IPS-18c (cell line): ENCODE measurements around the gene TIMP1.

Source experiments
- H3K4me3 ChIP-seq: 2 replicates; pipeline ENCODE4 v1.7.0; 2013; ENCODE audit warnings: low read depth, mild to moderate bottlenecking, low read length, moderate library complexity; ENCODE audit not compliant: insufficient read depth
- H3K9me3 ChIP-seq: one replicate; pipeline ENCODE4 v1.6.1; 2013; ENCODE audit warnings: mild to moderate bottlenecking, low read length, moderate library complexity; ENCODE audit not compliant: control insufficient read depth, insufficient read depth

Gene TIMP1

DNA sequence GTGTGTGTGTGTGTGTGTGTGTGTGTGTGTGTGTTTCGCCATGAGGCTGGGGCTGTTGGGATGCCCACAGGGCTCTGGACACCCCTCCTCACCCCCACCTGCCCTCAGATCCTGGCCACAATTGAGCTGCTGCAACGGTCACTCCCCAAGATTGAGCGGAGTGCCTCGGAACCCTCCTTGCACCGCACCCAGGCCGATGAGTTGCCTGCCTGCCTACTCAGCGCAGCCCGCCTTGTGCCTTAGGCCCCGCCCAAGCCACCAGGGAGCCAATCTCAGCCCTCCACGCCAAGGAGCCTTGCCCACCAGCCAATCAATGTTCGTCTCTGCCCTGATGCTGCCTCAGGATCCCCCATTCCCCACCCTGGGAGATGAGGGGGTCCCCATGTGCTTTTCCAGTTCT is 11.0 kb upstream of the TIMP1 start:
- Histone ChIP-seq H3K9me3 (peaks cover 24% of the 10 kb centered on the region), H3K4me3 (no peak overlapping the region)

DNA sequence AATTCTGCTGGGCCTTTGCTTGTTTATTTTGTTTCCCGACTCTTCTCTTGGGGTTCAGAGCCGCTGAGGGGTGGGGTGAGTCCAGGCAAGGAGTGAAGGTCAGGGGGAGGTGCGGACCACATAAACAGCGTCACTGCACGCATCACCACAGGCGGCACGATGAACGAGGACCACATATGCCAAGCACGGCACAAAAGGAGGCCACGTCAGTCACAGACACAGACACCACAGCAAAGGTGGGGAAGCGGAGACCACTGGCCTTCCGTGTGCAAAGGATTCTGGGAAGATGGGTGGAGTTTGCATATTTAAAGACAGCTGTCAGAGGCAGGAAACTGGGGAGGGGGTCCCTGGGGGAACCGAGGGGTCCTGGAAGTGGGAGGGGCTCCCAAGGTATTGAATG is 10.3 kb upstream of the TIMP1 start:
- Histone ChIP-seq H3K4me3 (no peak overlapping the region), H3K9me3 (peaks cover 26% of the 10 kb centered on the region)

DNA sequence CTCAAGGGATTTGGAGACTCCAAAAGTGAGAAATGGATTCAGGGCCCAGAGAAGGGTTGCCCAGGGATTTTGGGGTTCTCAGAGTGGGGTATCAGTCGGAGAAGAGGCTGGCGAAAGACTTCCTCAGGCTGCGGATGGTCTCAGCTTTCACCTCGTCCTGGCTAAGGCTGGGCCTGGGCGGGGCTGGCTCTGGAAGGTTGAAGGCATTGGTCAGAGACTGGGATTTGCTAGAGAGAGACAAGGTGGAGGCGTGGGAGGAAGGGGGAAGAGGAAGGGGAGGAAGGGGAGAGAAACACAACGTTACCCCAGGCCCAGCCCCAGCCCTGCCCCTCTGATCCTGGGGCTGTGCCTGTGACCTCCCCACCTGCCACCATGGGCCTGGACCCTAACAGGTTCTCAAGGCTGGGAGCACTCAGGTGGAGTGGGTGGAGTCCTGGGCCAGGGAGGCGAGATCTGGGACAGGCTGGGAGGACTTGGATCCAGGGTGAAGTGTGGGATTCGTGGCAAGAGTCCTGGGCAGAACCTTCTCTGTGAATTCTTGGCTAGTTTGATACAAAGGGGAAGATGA is 9.4 kb upstream of the TIMP1 start:
- Histone ChIP-seq H3K9me3 (peaks cover 26% of the 10 kb centered on the region), H3K4me3 (peak overlapping the region; percentile 56; the same call in 1 of the 2 replicates)

DNA sequence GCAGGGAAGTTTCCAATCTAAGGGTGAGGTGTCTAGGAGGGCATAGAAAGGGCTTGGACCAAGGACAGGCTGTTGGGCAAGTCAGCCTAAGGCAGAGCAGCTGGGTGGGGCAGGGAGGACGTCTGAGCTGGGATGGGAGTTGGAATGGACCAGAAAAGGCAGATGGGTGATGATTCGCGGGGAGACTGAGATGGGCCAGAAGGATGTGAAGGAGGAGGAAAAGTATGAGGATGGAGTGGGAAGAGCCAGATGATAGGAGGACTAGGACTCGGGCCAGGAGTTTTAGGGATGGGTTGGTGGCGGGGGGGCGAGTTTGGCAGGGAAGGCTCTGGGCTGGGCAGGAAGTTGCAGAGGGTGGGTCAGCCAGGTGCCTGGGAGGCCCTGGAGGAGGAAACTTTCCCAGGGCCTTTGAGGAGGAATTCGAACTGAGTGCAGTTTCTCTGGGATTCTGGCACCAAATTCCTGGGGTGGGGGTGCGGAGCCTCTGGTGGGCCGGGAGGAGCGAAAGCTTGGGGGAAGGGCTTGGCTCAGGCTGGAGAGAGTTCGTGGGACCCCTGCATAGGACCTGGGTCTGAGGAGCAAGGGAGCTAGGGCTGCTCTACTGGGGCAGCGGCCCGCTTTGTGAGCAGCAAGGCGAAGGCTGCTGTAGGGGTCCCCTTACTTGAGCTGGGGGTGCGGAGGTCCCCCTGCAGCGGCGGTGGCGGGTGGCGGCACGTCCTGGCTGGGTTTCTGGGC is 8.7 kb upstream of the TIMP1 start:
- Histone ChIP-seq H3K4me3 (peak overlapping the region; percentile 56), H3K9me3 (peaks cover 26% of the 10 kb centered on the region)

DNA sequence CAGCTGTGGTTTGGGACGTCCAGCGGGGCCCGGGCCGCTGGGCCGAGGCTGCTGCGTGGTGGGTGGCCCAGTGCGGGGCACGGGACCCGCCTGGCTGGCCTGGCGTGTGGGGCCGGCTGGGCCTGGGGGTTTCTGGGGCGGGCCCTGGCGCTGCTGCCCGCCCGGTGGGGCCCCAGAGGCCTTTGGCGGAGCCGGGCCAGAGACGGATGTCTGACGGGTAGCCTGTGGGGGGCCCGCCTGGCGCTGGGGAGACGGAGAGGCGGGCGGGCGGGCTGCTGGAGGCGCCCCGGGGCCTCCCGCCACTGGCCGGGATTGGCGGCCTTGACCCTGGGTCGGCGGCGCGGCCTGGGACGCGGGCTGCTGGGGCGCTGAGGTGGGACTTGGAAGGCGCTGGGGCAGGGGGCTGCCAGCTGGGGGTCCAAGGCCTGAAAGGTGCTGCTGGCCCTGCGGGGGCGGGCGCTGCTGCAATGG is 8.1 kb upstream of the TIMP1 start:
- H3K4me3 ChIP-seq: peak overlapping the region; percentile 56; the same call in 1 of the 2 replicates
- peaks cover 24% of the 10 kb centered on the region for H3K9me3 ChIP-seq

DNA sequence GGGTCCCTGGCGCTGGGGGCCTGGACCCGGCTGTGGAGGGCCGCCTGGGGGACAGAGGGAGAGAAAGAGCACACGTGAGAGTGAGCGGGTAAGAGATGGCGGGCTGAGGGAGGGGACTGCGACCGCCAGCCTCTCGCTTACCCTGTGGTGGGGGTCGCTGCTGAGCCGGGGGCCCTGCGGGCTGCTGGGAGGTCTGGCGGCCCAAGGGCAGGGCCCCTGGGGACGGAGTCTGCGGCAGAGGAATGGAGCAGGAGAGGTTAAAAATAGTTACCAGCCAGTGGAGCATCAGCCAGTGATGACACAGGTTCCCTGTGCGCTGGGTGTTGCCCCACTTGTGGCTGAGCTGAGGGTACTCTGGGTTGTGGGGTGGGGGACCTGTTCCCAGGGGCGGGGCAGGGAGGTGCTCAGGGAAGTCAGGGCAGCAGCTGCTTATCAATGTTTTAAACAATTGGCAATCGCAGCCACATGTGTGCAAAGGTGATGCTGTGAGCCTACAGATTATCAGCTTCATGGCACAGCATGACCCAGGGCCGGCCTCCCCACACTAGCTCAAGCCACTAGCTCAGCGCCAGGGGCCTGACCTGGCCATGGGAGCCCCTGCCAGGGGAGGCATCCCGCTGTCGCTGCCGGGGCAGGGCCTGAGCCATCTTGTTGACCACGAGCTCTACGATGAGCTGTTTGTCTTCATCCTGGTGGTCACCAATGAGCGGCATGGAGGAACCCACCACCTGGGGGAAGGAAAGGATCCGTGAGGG is 7.5 kb upstream of the TIMP1 start:
- H3K4me3 ChIP-seq: peak overlapping the region; percentile 56

DNA sequence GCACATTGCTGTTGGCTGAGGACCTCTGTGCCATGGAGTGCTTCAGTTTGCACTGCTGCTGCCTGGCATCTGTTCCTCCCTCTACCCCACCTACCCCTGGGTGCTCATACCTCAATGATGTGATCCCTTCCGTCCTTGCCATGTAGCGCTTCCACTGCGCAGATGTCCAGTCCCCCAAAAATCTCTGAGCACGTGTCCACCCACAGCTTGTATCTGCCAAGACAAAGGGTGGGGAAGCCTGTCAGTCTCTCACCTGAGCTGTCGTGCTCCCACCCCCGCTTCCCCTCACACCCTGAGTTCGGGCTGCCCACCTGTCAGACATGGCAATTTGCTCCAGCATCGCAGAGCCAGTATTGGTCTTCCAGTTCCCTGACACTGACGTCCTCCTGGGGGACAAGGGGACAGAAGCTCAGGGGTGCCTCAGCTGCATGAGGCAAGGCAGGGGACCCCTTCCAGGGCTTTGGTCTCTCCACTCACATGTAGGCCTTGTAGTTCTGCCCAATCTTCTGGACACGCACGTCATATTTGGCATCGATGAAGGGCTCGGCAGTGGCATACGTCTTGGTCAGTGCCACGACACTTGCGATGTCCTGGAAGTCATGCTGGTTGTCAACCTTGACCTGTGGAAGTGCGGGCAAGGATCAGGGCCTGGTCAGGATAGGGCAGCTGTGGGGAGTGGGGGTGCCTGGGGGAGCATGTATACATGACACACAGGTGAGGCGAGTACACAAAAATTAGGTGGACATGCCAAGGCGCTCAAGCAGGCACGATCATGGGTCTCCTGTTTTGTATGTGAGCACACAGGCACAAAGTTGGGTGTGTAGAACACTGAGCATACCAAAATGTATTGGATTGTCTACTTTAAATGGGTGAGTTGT is 6.0 kb upstream of the TIMP1 start:
- H3K4me3 ChIP-seq: no peak overlapping the region
- peaks cover 19% of the 10 kb centered on the region for H3K9me3 ChIP-seq

More for the DNA sequence above, 7.5 kb upstream of the TIMP1 start:
- H3K9me3 ChIP-seq: peaks cover 24% of the 10 kb centered on the region

DNA sequence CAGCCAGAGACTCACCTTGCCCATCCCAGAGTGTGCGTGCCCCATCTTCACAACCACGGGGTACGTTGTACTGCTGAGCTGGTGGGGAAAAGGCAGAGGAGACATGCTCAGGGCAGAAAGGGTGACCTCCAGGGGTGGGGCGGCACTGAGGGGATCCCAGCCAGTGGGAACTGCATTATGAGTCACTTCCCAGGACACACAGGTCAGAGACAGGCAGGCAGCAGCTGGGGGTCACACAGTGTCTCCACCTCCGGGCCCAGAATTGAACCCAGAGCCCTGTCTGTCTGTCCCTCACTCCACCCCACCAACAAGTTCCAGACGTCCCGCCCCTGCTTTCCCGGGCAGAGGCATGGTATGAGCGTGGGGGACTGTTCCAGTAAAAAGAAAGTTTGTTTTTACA is 4.8 kb upstream of the TIMP1 start:
- no peak overlapping the region for H3K4me3 ChIP-seq
- H3K9me3 ChIP-seq: peaks cover 13% of the 10 kb centered on the region

DNA sequence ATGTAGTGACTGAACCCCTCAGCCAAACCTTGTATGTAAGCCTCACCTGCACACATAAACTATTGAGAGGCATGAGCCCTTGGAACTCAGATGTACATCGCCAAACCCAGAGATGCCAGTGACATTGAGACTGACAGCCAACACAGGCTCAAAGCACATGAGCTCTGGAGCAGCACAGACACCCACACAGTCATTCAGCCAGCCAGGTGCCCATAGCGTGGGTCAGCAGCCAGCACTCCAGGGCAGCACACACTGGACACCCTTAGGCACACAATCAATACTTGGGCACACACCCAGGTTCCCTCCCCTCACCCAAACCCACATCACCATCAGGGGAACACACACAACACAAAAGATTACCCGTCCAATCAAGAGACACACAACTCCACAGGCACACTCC is 4.3 kb upstream of the TIMP1 start:
- no peak overlapping the region for H3K4me3 ChIP-seq
- H3K9me3 ChIP-seq: peaks cover 12% of the 10 kb centered on the region

DNA sequence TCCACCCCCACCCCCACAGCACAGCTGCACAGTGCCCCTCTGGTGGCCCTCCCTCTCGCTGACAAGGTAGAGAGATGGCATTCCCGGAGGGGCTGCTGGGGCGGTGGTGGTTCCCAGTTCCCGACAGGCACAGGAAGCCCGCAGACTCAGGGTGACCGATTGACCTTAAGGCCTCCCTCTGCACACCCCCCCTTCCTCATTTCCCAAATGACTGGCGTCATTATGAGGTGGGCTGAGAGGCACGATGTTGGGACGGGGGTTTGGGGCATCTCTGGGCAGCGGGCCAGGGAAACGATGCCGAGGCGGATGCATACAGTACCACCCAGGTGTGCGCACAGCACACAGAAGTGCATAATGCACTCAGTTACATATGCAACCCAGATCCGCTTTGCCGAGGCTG is 3.5 kb upstream of the TIMP1 start:
- H3K4me3 ChIP-seq: no peak overlapping the region
- H3K9me3 ChIP-seq: peaks cover 12% of the 10 kb centered on the region

DNA sequence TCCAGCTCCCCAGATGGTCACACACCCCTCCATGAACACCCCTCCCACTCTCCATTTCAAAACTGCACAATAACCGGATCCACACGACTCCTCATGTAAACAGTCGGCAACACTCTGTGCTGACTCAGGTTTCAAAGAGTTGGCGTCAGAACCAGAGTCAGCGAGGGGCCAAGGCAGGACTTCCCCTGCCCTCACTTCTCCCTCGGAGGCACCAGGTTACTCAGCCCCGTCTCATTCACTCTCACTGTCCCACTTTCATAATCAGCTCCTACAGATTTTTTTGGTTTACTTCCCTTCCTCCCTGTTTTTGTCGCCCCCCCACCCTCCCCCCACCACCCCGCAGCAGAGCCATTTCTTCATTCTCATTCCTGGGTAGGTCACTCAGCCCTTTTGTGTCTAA is 2.7 kb upstream of the TIMP1 start:
- no peak overlapping the region for H3K4me3 ChIP-seq
- peaks cover 12% of the 10 kb centered on the region for H3K9me3 ChIP-seq

DNA sequence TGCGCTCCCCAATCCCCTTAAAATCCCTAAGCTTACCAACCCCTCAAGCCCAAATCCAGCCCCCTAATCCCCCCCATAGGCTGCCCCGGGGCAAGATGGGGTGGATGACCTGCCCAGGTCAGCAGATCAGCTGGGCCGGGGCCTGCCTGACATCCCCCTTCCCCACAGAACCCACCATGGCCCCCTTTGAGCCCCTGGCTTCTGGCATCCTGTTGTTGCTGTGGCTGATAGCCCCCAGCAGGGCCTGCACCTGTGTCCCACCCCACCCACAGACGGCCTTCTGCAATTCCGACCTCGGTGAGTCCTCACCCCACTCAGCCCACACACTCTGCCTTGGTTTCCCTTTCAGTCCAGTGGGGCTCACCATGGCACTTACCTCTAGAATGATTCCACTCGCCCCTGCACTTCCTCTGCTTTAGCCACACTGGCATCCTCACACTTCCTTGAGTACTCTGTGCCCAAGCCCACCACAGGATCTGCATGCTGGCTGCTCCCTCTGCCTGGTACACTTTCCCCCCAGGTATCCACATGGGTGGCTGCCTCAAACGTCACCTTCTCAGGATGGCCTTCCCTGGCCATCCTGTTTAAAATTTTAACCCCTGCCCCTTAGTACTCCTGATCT is 1.1 kb downstream of the TIMP1 start:
- Histone ChIP-seq H3K9me3 (peaks cover 10% of the 10 kb centered on the region), H3K4me3 (no peak overlapping the region; the same call in 1 of the 2 replicates)

DNA sequence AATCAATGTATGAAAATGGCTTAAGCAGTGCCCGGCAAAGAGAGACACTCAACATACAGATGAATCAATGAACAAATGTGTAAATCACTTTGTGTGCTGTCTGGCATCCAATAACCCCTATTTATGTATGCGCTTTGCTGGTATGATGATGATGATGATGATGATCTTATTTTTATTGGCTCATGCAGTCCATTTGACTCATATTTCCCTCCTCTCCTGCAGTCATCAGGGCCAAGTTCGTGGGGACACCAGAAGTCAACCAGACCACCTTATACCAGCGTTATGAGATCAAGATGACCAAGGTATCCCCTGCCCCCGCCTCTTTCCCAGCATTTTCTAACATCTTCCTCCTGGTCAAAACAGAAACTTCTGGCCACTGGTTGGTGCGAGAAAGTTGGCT is 2.5 kb downstream of the TIMP1 start:
- Histone ChIP-seq H3K4me3 (no peak overlapping the region), H3K9me3 (peaks cover 10% of the 10 kb centered on the region)

DNA sequence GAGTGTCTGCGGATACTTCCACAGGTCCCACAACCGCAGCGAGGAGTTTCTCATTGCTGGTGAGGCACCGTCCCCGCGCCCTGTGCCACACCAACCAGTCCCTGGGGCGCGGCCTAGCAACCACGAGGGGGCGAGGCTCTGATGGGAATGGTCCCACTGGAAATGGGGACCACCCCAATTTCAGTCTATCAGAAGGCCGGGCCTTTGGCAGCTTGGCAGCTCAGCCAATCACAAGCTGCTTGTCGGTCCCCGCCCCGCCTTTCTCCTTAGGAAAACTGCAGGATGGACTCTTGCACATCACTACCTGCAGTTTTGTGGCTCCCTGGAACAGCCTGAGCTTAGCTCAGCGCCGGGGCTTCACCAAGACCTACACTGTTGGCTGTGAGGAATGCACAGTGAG is 3.0 kb downstream of the TIMP1 start:
- Histone ChIP-seq H3K4me3 (no peak overlapping the region), H3K9me3 (peaks cover 10% of the 10 kb centered on the region)

DNA sequence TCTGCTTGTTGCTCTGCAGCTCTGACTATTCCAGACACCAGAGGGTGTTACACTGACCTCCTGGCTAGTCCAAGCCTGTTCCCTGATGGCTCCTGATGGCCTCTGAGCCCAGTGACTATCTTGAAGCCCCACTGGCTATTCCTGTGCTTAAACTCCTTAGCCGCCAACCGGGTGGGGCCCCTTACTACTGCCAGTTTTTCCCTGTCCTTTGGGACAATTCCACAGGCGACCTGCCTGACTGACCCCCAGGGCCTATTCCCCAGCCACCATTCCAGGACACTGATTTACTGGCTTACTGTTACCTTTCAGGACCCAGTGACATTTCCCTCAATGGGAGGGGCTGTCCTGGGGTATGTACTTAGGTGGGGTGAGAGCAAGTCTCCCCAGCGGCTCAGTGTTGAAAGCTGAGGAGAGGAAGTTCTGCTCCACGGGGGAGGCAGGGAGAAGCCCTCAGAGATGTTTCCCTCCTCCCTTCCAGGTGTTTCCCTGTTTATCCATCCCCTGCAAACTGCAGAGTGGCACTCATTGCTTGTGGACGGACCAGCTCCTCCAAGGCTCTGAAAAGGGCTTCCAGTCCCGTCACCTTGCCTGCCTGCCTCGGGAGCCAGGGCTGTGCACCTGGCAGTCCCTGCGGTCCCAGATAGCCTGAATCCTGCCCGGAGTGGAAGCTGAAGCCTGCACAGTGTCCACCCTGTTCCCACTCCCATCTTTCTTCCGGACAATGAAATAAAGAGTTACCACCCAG is 4.0 kb downstream of the TIMP1 start:
- Histone ChIP-seq H3K4me3 (no peak overlapping the region), H3K9me3 (peaks cover 10% of the 10 kb centered on the region)
